Activated T-cell treated with anti-CD3 and anti-CD28 coated beads, Interleukin-2, amount 50 U/mL, for 48 hours (primary cell): Measurements from ENCODE around the gene AGAP1.
"Not testable (repeated sequence)": the region's sequence is repeated elsewhere in the genome, so short reads cannot be mapped to it uniquely, and the experiment has no call there.

Experiments used
- DNase-seq, 2 experiments: peaks; one replicate each; pipeline ENCODE4 v3.0.0-alpha.2; 2020

The AGAP1 gene

GRCh38 chr2:235934059-235934773, 440.4 kb downstream of the AGAP1 start:
- DNase-seq, result no peak

GRCh38 chr2:235934774-235935484, 441.1 kb downstream of the AGAP1 start:
- DNase-seq, result no peak

GRCh38 chr2:235935773-235936172, 441.9 kb downstream of the AGAP1 start:
- no peak for DNase-seq

- DNase-seq, result peak; percentile 23 to 26
Observed at GRCh38 chr2:235936493-235936892, 442.6 kb downstream of the AGAP1 start.

DNA sequence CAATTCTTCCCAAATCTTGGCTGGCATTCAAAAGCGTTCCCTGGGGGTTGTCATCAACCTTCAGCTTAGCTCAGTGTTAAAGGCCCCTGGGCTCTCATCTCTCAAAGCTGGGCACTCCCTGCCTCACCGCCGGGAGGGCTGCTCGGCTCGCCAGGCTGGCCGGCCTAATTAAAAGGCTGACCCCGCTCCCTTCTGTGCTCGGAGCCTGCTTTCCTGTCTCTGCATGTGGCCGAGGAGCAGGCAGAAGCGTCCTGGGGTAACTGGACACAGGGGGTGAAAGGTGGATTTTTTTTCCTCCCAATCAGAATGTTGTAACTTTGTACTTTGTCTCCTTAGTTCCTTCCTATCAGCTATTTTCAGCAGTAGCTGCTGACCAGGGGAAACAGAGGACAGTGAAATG, 443.2 kb downstream of the AGAP1 start:
- DNase-seq, result no peak

- DNase-seq, result no peak
Observed at GRCh38 chr2:235937526-235937925, 443.7 kb downstream of the AGAP1 start.

GRCh38 chr2:235937936-235938335, 444.1 kb downstream of the AGAP1 start:
- DNase-seq, result no peak

GRCh38 chr2:235938611-235939010, 444.8 kb downstream of the AGAP1 start:
- no peak for DNase-seq

- DNase-seq, result no peak
Observed at GRCh38 chr2:235939471-235939870, 445.6 kb downstream of the AGAP1 start.

- no peak for DNase-seq
Observed at GRCh38 chr2:235940330-235940729, 446.5 kb downstream of the AGAP1 start.

DNA sequence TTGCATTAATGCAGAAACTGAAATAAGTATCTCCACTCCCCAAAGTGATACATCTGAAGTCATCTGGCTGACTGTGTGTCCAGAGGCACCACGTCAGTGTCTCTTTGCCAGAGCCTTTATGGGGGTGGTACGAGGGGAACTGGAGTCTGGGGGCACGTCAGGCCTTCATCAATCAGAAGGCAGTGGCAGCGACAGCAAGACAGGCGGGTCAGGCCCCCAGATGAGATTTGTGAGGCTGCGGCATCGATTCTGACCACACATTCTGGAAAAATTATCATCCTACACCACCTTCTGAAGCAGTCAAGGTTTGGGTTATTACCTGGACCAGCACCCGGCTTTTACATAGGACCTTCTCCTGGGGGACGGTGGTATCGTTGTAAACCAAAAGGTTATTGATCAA, 450.7 kb downstream of the AGAP1 start:
- no peak for DNase-seq

DNA sequence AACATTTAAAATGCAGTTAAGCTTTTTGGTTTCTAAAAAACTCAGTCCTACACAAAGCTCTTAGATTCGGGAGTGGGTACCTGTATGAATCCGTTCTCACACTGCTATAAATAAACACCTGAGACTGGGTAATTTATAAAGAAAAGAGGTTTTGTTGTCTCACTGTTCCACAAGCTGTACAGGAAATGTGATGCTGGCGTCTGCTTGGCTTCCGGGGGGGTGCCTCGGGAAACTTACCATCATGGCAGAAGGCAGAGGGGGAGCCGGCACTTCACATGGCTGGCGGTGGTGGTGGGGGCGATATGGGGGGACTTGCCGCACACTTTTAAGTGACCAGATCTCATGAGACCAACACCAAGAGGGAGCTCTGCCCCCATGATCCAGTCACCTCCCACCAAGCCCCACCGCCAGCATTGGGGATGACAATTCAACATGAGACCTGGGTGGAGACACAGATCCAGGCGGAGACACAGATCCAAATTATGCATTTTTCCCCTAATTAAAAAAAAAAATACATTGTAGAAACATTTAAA, 451.8 kb downstream of the AGAP1 start:
- DNase-seq, result no peak

GRCh38 chr2:235946590-235946989, 452.7 kb downstream of the AGAP1 start:
- DNase-seq, result no peak

DNA sequence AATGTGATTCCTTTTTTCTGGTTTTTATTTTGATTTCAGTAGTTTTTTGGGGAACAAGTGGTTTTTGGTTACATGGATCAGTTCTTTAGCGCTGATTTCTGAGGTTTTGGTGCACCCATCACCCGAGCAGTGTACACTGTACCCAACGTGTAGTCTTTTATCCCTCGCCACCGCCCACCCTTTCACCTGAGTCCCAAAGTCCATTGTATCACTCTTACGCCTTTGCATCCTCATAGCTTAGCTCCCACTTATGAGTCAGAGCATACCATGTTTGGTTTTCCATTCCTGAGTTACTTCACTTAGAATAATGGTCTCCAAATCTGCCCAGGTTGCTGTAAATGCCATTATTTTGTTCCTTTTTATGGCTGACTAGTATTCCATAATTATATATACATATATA, 453.2 kb downstream of the AGAP1 start:
- DNase-seq, result not testable (repeated sequence)

DNA sequence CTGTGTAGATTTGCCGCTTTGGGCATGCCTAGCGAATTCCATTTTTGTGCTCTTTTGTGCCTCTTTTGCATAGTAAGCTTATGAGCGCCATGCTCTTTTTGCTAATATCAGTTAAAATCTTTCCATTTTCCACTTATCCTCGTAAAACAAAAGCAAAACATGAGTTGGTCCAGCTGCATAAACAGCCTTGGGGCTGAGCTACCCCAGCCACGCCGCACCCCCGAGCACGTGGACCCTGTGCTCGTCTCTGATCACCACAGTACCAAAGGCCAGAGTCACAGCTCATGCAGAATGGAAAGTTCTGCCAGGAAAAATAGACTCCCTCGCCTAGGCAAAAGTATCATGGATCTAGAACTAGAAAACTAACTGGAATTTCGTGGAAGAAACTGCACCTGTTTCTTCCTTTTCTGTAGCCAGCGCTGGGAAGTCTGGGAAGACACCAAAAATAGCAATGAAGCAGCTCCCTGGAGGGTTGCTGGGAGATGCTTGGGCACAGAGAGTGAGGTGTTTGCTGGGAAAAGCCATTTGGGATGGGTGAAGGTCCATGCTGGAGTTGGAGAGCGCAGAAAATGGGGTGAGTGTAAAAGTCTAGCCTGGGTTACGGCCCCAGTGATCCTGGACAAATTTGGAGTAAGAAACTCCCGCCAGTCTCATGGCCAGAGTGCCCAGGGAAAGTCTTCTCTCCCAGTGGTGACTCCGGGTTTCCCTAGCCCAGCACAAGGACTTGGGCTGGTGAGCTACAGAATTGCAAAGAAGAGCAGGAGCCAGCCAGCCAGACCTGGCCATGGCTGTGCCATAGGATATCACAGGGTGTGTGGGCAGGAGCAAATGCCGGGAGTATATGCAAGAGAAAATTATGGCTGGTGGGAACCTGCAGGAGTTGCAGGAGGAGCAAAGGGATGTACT, 456.0 kb downstream of the AGAP1 start:
- DNase-seq, result no peak

GRCh38 chr2:235950473-235950809, 456.6 kb downstream of the AGAP1 start:
- no peak for DNase-seq

GRCh38 chr2:235951493-235951892, 457.6 kb downstream of the AGAP1 start:
- no peak for DNase-seq

- DNase-seq, result peak in 1 of 2 experiments; percentile 21
Observed at GRCh38 chr2:235951982-235952381, 458.1 kb downstream of the AGAP1 start.

- no peak for DNase-seq
Observed at GRCh38 chr2:235952714-235953113, 458.9 kb downstream of the AGAP1 start.

GRCh38 chr2:235954281-235954680, 460.4 kb downstream of the AGAP1 start:
- no peak for DNase-seq

DNA sequence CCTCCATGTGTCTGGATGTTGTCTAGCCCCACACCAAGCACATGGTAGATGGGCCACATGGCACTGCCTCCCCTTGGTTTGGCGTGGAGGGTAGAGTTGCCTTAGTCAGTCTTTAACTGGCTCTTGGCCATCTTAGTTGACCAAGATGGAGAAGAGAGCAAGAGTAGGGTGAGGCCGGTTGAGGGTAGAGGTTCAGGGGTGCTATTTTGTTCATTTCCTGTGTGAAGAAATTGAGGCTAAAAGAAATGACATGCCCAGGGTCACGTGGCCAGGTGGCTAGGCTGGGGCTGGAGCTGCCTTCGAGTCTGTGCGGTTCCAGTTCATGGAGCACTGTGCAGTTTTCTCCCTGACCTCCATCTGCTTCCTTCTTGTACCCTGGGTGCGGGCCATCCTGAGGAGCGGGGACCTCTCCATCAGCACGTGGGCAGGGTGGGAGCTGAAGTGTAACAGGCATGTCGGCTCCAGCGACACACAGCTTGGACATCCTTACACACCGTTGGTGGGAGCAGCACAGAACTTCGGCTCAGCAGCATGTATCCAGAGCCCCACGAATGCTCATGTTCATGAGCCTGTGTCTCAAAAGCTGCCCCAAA, 461.1 kb downstream of the AGAP1 start:
- DNase-seq, result no peak

- no peak for DNase-seq
Observed at GRCh38 chr2:235955664-235956063, 461.8 kb downstream of the AGAP1 start.
